Measurements from ENCODE around the gene HTR3E. TPM values are rescaled to one million over a fixed set of nuclear protein-coding genes. Genes with fewer than 3 reads are reported as not detected.

HTR3E gene
- total and polyA plus RNA-seq, 11 donors: not detected

GRCh38 chr3:184078851-184079250 is 18.0 kb upstream of the HTR3E start:
- TF ChIP-seq POLR2A (IDR thresholded peaks at IDR 0.05): no peak
- TF ChIP-seq CTCF (IDR thresholded peaks at IDR 0.05): no peak
- Histone ChIP-seq H3K27ac (no peak overlapping the region), H3K36me3 (no peaks in the 10 kb centered on the region), H3K4me3 (no peak overlapping the region), H3K27me3 (no peaks in the 10 kb centered on the region), H3K9me3 (no peaks in the 10 kb centered on the region), H3K4me1 (no peaks in the 10 kb centered on the region)
- ATAC-seq (no peak), DNase-seq (no peak)
- WGBS, 4 donors: 69 to 92% (median 90%) methylated on average over 3 of the region's 3 CpGs
- intact Hi-C loops (cut with DNase I): no loop called here

GRCh38 chr3:184081116-184081830 is 15.6 kb upstream of the HTR3E start:
- TF ChIP-seq POLR2A (IDR thresholded peaks at IDR 0.05): no peak
- TF ChIP-seq CTCF (IDR thresholded peaks at IDR 0.05): no peak
- ATAC-seq: no peak

GRCh38 chr3:184082034-184082433 is 14.8 kb upstream of the HTR3E start:
- no peak overlapping the region for H3K27ac ChIP-seq
- ATAC-seq (no peak), DNase-seq (no peak)
- 87 to 90% (median 89%) methylated on average over 5 to 10 of the region's 10 CpGs for WGBS, 4 donors
- H3K9me3 ChIP-seq: peaks cover 0 to 8% (median 0%) of the 10 kb centered on the region in 12 donors
- intact Hi-C loops (cut with DNase I): no loop called here
- H3K27me3 ChIP-seq: no peaks in the 10 kb centered on the region
- TF ChIP-seq POLR2A (IDR thresholded peaks at IDR 0.05): no peak
- TF ChIP-seq CTCF (IDR thresholded peaks at IDR 0.05): no peak
- H3K4me1 ChIP-seq: no peaks in the 10 kb centered on the region
- H3K36me3 ChIP-seq: no peaks in the 10 kb centered on the region
- no peak overlapping the region for H3K4me3 ChIP-seq

More at GRCh38 chr3:184081116-184081830, 15.6 kb upstream of the HTR3E start:
- intact Hi-C loops (cut with DNase I): no loop called here
- no peaks in the 10 kb centered on the region for H3K36me3 ChIP-seq
- H3K27me3 ChIP-seq: no peaks in the 10 kb centered on the region
- no peak for DNase-seq
- H3K4me3 ChIP-seq: no peak overlapping the region
- peaks cover 0 to 8% (median 0%) of the 10 kb centered on the region in 12 donors for H3K9me3 ChIP-seq
- H3K4me1 ChIP-seq: no peaks in the 10 kb centered on the region
- WGBS, 4 donors: 73 to 84% (median 79%) methylated on average over 10 to 16 of the region's 16 CpGs
- H3K27ac ChIP-seq: no peak overlapping the region

- DNase-seq (no peak), ATAC-seq (no peak)
- intact Hi-C loops (cut with DNase I): no loop called here
- peaks cover 0 to 8% (median 0%) of the 10 kb centered on the region in 12 donors for H3K9me3 ChIP-seq
- WGBS, 4 donors: 61 to 69% (median 66%) methylated on average over 2 of the region's 2 CpGs
- no peak for TF ChIP-seq POLR2A (IDR thresholded peaks at IDR 0.05)
- no peak for TF ChIP-seq CTCF (IDR thresholded peaks at IDR 0.05)
- no peaks in the 10 kb centered on the region for H3K4me1 ChIP-seq
- no peaks in the 10 kb centered on the region for H3K36me3 ChIP-seq
- H3K27ac ChIP-seq: no peak overlapping the region
- no peaks in the 10 kb centered on the region for H3K27me3 ChIP-seq
- H3K4me3 ChIP-seq: no peak overlapping the region
These were observed 14.4 kb upstream of the HTR3E start for GRCh38 chr3:184082465-184082864.
